Mesenteric fat pad (tissue), 1 donor: ENCODE data around the gene PIGB. TPM values are rescaled to one million over a fixed set of nuclear protein-coding genes. Genes with fewer than 3 reads are reported as not detected.
"Not testable (repeated sequence)": the region's sequence is repeated elsewhere in the genome, so short reads cannot be mapped to it uniquely, and the experiment has no call there.

Experiments used
- DNase-seq: peaks from one replicate; pipeline ENCODE4 v3.0.0-alpha.2; 2020; ENCODE audit warnings: low spot score
- microRNA-seq: library from miRNA; unstranded; fragments of <30 nt; microRNA quantifications from one replicate; pipeline ENCODE4 v1.2.0, GENCODE V29; 2020; ENCODE audit warnings: borderline number of aligned reads
- total RNA-seq: library from RNA; stranded (reverse); fragmentation: NEBNext Ultra II Directional; extraction: Animal tissue kit (Norgen Biotek cat#: 25700); gene quantifications from one replicate; pipeline ENCODE4 v1.2.1, GENCODE V29; 2021
- donor health status: DM: yes; HTN: yes; CAD: no.

Gene PIGB
- total RNA-seq, 1 donor from 2014 or later = 14.4 TPM

DNA sequence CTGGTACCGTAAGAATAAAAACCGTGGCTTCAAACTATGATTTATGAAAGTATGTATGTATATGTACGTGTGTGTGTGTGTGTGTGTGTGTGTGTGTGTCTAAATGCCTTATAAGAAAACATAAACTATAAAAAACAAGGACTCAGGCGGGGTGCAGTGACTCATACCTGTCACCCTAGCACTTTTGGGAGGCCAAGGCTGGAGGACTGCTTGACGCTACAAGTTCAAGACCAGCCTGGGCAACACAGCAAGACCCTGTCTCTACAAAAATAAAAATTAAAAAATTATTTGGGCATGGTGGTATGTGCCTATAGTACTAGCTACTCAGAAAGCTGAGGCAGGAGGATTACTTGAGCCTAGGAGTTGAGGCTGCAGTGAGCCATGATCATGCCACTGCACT is 60.1 kb downstream of the PIGB start:
- no peak for DNase-seq

GRCh38 chr15:55381595-55381994 is 62.6 kb downstream of the PIGB start:
- DNase-seq = no peak

GRCh38 chr15:55383687-55384086 is 64.7 kb downstream of the PIGB start:
- DNase-seq = no peak

- no peak for DNase-seq
These were observed 68.0 kb downstream of the PIGB start for GRCh38 chr15:55387027-55387426.

DNA sequence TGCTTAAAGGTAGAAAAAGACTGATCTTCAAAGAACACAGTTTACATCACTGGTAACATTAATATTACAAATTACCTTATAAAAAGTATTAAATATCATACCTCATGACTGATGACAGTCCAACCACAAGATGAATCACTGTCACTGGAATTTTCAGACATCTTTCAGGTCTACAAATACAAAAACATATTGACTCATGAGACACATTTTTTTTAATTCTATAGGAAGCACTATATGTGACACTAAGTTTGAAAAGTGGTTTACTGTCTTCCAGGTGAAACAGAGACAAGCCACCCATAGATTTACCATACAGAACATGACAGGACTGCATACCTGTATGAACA is 70.2 kb downstream of the PIGB start:
- DNase-seq = no peak

- no peak for DNase-seq
These were observed 75.7 kb downstream of the PIGB start for GRCh38 chr15:55394694-55395093.

DNA sequence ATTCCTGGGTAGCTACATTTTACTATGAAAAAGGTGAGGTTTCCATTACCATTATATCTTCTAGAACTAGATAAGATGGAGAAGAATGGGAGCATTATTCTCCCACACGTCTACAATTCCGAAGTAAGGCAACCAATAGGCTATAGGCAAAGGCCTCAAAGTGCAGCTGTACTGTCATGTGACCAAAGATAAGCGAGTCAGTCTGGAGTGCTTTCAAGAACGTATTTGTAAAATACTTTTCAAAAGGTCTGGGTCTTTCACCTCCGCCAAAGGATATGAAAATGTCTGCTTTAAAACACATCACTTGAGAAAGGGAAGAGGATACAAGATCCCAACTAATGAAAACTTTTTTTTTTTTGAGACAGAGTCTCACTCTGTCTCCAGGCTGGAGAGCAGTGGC is 79.2 kb downstream of the PIGB start:
- no peak for DNase-seq

DNA sequence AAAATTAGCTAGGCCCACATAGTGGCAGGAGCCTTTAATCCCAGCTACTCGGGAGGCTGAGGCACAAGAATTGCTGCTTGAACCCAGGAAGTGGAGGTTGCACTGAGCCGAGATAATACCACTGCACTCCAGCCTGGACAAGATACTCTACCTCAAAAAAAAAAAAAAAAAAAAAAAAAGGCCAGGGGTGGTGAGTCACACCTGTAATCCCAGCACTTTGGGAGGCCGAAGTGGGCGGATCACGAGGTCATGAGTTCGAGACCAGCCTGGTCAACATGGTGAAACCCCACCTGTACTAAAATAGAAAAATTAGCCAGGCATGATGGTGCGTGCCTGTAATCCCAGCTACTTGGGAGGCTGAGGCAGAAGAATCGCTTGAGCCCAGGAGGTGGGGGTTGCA is 81.0 kb downstream of the PIGB start:
- not testable (repeated sequence) for DNase-seq

GRCh38 chr15:55401786-55402246 is 82.8 kb downstream of the PIGB start:
- DNase-seq = no peak

DNA sequence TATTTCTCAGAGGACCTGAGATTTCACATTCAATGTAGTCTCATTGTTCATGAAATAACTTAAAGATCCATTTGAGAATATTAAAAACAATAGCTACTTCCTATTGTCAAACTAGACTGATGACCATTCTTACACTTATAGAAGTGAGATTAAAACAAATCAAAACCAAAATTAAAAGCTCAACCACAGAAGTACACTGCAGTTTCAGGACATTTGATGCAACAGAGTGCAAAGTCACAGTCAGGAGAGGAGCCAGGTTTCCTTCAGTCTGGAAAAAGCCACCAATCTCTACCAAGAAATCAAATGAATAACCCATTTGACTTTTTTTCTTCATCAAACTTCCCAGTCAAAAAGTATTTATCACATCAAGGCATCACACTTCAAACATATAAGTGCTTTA is 83.7 kb downstream of the PIGB start:
- no peak for DNase-seq

DNA sequence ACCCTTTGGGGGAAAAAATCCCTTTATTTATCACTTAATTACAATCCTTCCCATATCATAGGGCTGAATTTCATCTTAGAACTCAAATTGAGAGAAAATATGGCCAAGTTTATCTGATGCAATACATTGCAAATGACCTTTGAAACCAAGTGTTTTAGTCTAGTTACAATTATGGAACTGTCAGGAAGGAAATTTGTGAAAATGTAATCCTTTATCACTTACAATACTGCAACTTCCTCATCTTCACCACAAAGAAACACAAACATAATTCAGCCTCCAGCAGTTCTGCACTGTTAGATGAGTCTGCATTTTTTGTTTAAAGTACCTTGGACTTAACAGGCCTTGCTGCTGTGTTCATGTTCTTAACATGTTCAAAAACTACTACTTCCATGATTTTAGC is 84.5 kb downstream of the PIGB start:
- no peak for DNase-seq

Small RNAs within 50 kb of the gene (microRNA-seq; reads per million reads assigned to microRNA genes)
- 63.2 reads per million, percentile 38 among the genes with 10 or more reads in this experiment for gene MIR628

Other genes starting within 250 kb of the PIGB start
- gene RSL24D1, start 122.3 kb upstream of the PIGB start, total RNA-seq = 61.8 TPM
- gene RAB27A, start 29.4 kb upstream of the PIGB start, total RNA-seq = 26.8 TPM
- 10.1 TPM for gene PIGBOS1, start 99 bp upstream of the PIGB start, total RNA-seq
- gene CCPG1, start 89.1 kb downstream of the PIGB start, total RNA-seq = 98.5 TPM
- gene PIERCE2, start 89.3 kb downstream of the PIGB start, total RNA-seq = 1.3 TPM
- 0.67 TPM for gene DNAAF4, start 189.0 kb downstream of the PIGB start, total RNA-seq